Activated naive CD4-positive, alpha-beta T cell treated with anti-CD3 and anti-CD28 coated beads, Interleukin-2, amount 50 U/mL, for 72 hours (primary cell): ENCODE results near the gene PDE4C. TPM values are rescaled to one million over a fixed set of nuclear protein-coding genes. Genes with fewer than 3 reads are reported as not detected.
A peak's percentile ranks its signal among the peaks of the same experiment; 100 is the strongest.

ENCODE experiments used
- ATAC-seq, 2 donors: fragments of 150-1000 bp; cut with Tn5 transposase; 2 replicates each; pipeline ENCODE4 v1.10.0; 2021; ENCODE audit warnings: mild to moderate bottlenecking in 2 of 2, moderate library complexity in 2 of 2
- DNase-seq, 2 donors: peaks; one replicate each; pipeline ENCODE4 v3.0.0; 2021 to 2022; ENCODE audit warnings: low spot score in 2 of 2
- H3K27ac Mint-ChIP-seq, 2 donors: one replicate each; pipeline ENCODE4 v1.8.0; 2022; ENCODE audit warnings: mild to moderate bottlenecking in 2 of 2, mixed read lengths in 2 of 2
- H3K36me3 Mint-ChIP-seq, 2 donors: one replicate each; pipeline ENCODE4 v1.8.0; 2022; ENCODE audit warnings: mixed read lengths in 2 of 2
- H3K9me3 Mint-ChIP-seq, 2 donors: one replicate each; pipeline ENCODE4 v1.8.0; 2022; ENCODE audit warnings: mixed read lengths in 2 of 2
- total RNA-seq, 2 donors: library from RNA; stranded (reverse); gene quantifications; one replicate each; pipeline ENCODE4 v1.2.3, GENCODE V29; 2022

The PDE4C gene
- total RNA-seq, 2 donors from 2014 or later: 0.12 to 1.0 TPM

DNA sequence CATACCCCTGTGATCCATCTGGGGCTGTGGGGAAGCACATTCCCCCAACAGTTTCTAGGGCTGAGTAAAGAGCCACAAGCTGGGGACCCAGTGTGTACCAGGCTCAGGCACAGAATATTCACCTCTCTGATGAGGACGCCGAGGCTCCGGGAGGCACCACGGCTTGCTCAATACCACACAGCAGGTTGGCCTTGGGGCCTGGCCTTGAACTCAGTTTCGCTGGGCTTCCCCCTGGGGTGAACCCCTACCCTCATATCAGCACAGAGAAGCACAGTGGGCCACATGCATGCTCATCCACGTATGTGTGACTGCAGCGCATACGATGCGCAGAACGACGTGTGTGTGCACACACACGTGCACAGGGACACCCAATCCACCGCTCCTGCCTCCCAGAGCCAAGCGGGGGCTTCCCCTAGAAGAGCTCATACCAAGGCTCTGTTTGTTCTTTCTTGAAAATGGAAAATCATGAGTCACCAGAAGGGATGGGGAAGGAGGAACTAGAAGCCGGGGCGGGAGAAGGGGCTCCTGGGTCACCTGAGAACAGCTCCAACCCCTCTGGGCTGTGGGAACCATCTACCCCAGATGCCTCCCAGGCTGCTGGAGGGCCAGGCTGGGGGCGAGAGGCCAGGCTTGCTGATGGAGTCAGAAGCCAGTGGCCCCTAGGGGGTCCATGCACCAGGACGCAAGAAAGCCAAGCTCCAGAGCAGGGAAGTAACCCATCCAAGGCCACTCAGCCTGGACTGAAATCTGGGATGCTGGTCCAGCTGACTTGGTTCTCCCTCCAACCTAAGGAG lies 4.9 kb upstream of the PDE4C start:
- H3K36me3 Mint-ChIP-seq: peaks cover 7% of the 10 kb centered on the region in 2 donors
- peak; percentile 31 to 54 for ATAC-seq
- no peak for DNase-seq
- no peak overlapping the region for H3K27ac Mint-ChIP-seq
- H3K9me3 Mint-ChIP-seq: peaks cover 0 to 6% of the 10 kb centered on the region in 2 donors

DNA sequence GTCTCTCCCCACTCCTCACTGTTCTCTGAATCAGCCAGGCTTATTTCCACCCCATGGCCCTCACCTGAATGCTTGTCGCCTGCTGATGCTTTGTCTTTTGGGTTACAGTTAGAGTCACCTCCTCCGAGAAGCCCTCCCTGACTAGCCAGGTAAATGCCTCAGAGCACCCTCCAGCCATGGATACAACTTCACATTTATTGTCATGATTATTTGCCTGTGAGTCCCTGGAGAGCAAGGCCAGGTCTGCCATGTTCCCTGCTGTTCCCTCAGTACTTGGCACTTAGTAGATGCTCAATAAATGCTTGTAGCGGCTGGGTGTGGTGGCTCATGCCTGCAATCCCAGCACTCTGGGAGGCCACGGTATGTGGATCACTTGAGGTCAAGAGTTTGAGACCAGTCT lies 3.7 kb upstream of the PDE4C start:
- ATAC-seq: no peak
- Mint-ChIP-seq H3K27ac (no peak overlapping the region), H3K9me3 (peaks cover 0 to 6% of the 10 kb centered on the region in 2 donors), H3K36me3 (peaks cover 7% of the 10 kb centered on the region in 2 donors)
- no peak for DNase-seq

DNA sequence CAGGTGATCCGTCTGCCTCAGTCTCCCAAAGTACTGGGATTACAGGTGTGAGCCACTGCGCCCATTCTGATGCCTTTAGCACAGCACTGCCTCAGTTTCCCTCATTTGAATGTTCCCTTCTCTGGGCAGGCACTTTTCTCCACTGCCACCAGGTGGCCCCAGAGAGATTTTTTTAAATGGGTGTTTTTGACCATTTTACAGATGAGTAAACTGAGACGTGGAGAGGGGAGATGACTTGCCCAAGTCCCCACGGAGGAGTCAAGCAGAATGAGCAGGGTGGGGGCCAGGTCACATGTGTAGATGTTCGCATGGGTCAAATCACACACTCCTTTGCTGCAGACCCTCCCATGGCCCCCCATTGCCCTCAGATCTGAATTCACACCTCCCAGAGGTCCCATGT lies 3.2 kb upstream of the PDE4C start:
- no peak overlapping the region for H3K27ac Mint-ChIP-seq
- no peak for DNase-seq
- H3K9me3 Mint-ChIP-seq: peaks cover 0 to 6% of the 10 kb centered on the region in 2 donors
- ATAC-seq: no peak
- H3K36me3 Mint-ChIP-seq: peaks cover 10 to 11% of the 10 kb centered on the region in 2 donors

DNA sequence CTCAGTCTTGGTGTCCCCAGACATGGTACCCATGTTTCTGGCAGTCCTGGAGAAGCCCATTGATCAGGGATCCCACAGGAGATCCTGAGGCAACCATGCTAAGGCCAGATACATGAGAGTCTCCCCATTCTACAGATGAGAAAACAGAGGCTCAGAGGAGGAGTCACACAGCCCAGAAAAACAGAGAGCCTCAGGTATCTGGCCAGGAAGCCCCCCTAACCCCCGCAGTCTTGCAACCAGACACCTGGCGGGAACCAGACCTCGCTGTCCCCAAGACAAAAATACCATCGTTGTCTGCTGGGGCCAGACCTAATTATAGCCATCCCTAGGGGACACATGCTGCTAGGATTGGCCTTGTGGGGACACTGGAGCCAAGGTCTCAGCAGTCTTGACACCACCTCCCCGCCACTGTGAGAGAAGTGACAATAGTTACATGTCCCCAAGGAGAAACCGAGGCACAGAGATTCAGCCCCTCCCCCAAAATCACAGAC lies 1.6 kb upstream of the PDE4C start:
- H3K27ac Mint-ChIP-seq: no peak overlapping the region
- ATAC-seq (no peak), DNase-seq (no peak)
- peaks cover 8 to 9% of the 10 kb centered on the region in 2 donors for H3K36me3 Mint-ChIP-seq
- H3K9me3 Mint-ChIP-seq: no peaks in the 10 kb centered on the region

DNA sequence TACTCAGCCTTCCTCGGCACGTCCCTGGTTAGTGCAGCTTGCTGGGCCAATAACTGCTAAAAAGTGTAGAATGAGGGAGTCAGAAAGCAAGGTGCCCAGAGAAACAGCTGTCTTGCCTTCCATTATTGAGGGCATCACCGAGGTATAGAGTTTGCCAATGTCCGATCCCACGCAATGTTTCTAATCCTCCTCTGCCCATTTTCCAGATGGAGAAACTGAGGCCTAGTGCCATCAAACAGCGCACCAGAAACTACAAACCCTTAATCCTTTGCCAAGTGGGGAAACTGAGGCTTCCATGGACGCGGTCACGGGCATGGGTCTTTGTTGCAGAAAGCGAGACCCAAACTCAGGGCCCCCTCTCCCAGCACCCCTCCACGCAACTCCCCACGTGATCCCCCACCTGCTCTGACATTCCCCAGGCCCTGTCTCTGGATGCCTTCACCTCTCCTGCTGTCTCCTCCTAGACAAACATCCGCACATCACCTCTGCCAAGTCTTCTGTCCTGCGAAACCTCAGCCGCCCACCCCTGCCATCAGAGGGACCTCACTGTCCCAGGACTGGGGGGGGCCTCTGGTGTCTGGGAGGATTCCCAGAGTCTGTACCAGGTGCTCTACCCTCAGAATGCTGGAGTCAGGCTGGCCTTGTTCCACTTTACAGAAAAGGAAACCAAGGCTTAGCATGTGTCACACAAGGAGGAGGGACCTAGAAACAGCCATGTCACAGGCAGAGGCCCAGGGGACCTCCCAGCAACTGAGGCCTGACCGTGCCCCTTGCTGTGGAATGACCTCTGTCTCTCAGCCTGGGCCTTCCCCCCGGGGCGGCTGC lies 930 bp upstream of the PDE4C start:
- Mint-ChIP-seq H3K36me3 (peaks cover 8 to 9% of the 10 kb centered on the region in 2 donors), H3K27ac (no peak overlapping the region), H3K9me3 (no peaks in the 10 kb centered on the region)
- no peak for DNase-seq
- no peak for ATAC-seq

DNA sequence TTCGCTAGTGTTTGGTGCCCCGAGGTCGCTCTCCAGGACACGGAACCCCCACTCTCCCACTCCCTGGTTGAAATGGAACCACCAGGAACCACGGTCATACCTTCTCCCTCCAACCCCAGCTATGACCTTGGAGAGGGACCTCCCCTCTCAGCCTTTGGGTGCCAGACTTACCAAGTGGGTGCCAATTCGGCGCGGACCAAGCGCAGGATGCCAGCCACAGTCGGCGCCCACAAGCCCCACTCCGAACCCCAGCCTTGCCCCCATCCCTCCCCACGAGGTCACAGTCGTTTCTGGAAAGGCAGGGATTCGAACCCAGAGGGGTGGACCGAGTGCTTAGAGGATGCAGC lies 910 bp downstream of the PDE4C start:
- peak overlapping the region in 1 of 2 donors; percentile 87 for H3K27ac Mint-ChIP-seq
- DNase-seq (no peak), ATAC-seq (no peak)
- H3K9me3 Mint-ChIP-seq: no peaks in the 10 kb centered on the region
- H3K36me3 Mint-ChIP-seq: peaks cover 8 to 9% of the 10 kb centered on the region in 2 donors

DNA sequence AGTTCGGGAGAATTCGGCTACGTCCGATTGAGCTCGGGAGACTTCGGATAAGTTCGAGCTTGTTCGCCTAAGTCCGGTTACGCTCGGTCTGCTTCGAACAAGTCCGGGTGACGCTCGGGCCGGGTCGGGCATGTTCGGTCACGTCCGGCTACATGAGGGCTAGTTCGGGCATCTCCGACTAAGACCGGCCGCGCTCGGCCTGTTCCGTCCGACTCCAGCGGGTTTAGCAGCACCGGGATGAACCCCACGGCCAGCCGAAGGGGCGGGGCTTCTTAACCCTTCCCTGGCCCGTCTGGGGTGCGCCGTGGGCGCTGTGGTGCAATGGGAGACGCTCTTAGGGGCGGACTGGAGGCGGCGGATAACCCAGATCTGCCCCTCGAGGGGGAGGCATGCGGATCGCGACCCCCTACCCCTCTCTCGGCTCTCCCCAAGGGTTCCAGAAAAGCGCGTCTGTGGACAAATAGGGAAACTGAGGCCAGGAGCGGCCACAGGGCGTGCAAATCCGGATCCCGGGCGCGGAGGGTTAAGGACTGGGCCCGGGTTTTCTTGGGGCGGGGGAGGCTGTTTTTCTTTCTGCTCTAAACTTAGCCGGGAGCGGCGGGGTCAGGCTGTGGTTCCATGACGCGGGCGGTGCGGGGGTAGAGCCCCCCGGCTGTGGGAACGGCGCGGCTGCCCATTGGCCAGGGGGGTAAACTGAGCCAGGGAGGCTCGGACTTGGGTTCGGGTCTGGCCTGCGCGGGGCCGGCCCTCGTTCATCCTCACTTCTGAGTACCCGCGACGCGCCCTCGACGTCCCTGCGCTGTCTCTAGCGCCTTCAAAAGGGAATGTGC lies 1.5 kb downstream of the PDE4C start:
- peak; percentile 90 to 93 for DNase-seq

DNA sequence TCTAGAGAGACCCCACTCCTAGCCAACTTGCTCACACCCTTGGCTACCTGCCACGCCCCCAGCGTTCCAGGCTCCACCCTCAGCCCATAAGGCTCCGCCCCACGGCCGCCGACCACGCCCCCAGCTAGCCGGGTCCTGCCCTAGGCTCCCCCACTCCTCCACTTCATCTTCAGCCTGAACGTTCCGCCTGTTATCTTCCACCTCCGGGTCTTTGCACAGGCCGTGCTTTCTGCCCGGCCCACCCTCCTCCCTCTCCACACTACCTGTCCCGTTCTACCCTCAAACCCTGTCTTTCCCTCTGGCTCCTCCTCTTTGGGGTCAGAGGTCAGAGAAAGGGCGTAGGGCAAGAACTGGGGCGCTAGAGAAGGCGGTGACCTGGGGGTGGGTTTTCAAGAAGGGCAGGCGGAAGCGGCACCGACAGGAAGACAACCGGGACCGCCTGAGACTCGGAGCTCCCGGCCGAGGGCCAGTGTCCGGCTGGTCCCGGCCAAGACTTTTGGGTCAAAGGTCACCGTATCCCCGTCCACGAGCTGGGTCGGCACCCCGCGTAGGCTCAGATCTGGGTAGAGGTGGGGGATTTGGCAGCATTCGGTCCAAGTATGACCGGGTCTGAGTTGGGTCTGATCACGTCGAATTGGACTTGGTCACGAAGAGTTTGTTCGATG lies 2.2 kb downstream of the PDE4C start:
- DNase-seq: peak in 1 of 2 donors; percentile 57
- no peaks in the 10 kb centered on the region for H3K9me3 Mint-ChIP-seq
- H3K36me3 Mint-ChIP-seq: peaks cover 8 to 9% of the 10 kb centered on the region in 2 donors
- peak; percentile 14 to 17 for ATAC-seq
- peak overlapping the region; percentile 87 to 88 for H3K27ac Mint-ChIP-seq

More for the DNA sequence above, 1.5 kb downstream of the PDE4C start:
- H3K36me3 Mint-ChIP-seq: peaks cover 8 to 9% of the 10 kb centered on the region in 2 donors
- peak; percentile 89 to 98 for ATAC-seq
- H3K9me3 Mint-ChIP-seq: no peaks in the 10 kb centered on the region
- peak overlapping the region; percentile 87 to 88 for H3K27ac Mint-ChIP-seq

DNA sequence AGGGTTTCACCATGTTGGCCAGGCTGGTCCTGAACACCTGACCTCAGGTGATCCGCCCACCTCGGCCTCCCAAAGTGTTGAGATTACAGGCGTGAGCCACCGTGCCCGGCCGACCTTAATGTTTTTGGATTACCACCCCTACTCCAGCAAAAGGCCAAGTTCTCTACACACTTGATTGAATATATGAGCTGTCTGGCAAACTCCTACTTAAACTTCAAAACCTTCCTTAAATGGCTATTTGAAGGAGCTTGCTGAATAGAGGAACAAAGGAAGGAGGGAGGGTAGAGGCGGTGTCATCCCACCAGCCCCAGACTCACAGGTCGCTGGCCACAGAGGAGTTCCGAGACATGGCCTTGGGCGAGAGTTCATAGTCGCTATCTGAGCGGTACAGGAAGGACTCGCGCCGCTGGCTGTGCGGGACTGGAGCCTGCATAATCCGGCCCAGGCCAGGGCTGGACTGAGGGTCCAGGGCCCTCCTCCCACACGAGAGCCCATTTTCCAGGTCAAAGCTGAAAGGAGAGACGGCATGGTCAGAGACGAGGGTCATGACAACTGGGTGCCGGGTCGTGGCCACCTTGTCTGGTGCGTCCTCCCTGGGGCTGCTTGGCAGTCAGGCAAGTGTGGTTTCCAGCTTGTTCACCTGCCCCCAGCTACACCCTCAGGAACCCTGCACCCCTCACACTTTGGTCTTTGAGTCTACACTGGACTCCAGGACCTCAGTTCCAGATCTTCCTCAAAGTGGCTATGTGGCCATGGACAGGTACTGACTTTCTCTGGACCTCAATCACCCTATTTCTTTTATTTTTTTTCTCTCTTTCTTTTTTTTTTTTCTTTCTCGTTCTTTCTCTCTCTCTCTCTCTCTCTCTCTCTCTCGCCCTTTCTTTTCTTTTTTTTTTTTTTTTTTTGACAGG lies 4.2 kb downstream of the PDE4C start:
- ATAC-seq (no peak), DNase-seq (no peak)
- Mint-ChIP-seq H3K27ac (no peak overlapping the region), H3K36me3 (peaks cover 8 to 9% of the 10 kb centered on the region in 2 donors), H3K9me3 (no peaks in the 10 kb centered on the region)

DNA sequence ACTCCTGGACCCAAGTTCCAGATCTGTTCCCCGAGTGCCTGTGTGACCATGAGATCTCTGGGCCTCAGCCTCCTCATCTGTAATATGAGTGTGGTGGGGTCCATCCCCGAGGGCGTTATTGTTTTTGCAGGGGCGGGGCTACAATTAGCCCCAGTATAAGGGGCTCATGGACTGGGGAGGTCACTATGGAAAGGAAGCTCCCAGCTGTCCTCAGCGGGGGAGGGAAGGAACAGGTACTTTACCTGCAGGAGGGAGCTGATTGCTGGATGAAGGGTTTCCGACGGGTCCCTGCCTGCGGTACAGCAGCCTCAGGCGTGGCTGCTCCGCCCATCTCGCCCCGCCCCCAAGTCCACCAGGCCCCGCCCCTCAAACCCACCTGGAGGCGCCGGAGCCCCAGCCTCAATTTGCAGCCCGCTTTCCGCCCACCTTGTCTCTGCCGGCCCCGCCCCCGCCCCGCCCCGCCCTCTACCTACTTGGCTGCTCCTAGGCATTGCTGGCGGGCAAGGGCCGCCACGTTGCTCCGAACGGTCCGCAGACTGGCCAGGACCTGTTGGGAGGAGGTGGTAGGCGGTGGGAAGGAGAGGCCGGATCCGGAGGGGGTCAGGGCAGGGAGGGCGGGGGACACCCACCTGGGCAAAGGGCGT lies 5.5 kb downstream of the PDE4C start:
- Mint-ChIP-seq H3K9me3 (no peaks in the 10 kb centered on the region), H3K36me3 (peaks cover 8 to 9% of the 10 kb centered on the region in 2 donors), H3K27ac (no peak overlapping the region)
- ATAC-seq: no peak
- DNase-seq: no peak

DNA sequence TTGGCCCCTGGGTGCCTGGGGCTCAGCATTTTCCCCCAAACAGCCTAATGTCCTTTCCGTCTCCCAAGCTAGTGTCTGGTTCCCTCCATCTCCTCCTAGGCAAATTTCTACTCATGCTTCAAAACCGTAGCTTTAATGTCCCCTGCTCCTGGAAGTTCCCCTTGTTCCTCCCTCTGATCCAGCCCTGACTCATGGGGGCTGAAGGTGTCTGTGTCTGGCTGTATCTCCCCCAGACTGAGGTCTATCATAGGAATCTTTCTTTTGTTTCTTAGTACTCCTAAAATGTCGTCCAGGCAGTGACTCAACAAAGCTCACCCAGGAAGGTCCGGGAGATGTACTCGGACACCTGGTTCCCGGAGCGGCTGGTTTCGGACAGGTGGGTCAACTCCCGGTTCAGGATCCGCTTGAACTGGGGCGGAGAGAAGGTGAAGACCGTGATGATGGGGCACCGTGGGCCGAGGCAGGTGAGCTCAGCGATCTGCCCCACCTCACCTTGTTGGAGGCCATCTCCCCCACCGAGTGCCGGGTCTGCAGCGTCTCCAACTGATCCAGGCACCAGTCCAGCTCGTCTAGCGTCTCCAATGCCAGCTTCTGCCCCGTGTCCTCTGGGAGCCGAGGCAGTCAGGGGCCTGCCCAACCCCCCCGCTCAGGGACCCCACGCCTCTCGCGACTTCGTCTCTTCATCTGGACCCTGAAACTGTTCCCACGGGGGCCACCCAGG lies 6.2 kb downstream of the PDE4C start:
- ATAC-seq (no peak), DNase-seq (no peak)
- H3K27ac Mint-ChIP-seq: no peak overlapping the region
- no peaks in the 10 kb centered on the region for H3K9me3 Mint-ChIP-seq
- peaks cover 8 to 9% of the 10 kb centered on the region in 2 donors for H3K36me3 Mint-ChIP-seq

DNA sequence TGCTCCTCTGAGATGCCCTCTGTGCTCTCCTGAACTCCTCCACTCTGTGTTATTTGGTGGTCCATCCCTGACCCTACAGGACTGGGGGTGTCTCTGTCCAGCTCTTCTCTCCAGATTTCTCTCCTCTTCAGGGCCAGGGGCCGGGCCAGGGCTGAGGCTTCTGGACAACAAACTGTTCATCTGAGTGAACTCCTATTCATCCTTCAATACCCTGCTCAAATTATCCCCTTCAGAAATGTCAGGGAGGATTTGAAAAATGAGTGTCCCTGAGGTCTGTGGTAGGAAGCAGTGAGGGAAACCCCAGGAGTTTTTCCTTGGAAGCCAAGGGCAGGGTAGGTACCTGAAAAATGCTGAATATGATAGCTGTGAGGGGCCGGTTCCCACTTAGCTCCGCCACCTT lies 7.6 kb downstream of the PDE4C start:
- no peak for ATAC-seq
- DNase-seq: no peak
- Mint-ChIP-seq H3K9me3 (no peaks in the 10 kb centered on the region), H3K36me3 (no peaks in the 10 kb centered on the region), H3K27ac (no peak overlapping the region)

DNA sequence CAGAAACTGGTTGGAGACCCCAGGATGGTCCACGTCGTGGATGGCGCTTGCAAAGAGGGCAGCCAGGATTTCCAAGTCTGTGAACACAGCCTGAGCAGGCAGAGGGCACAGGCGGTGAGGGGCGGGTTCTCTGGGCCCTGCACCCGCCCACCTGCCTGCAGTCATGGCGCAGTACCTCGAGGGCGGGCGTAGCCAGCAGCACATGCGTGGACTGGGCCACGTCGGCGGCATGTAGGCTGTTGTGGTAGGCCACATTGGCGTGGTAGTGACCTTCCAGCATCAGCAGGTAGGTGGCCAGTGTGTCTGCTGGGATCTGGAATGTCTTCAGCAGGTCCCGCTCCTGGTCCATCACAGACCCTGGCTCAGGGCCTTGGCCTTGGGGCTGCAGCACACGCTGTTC lies 8.1 kb downstream of the PDE4C start:
- ATAC-seq: no peak
- no peak overlapping the region for H3K27ac Mint-ChIP-seq
- no peak for DNase-seq
- H3K9me3 Mint-ChIP-seq: no peaks in the 10 kb centered on the region
- H3K36me3 Mint-ChIP-seq: no peaks in the 10 kb centered on the region

DNA sequence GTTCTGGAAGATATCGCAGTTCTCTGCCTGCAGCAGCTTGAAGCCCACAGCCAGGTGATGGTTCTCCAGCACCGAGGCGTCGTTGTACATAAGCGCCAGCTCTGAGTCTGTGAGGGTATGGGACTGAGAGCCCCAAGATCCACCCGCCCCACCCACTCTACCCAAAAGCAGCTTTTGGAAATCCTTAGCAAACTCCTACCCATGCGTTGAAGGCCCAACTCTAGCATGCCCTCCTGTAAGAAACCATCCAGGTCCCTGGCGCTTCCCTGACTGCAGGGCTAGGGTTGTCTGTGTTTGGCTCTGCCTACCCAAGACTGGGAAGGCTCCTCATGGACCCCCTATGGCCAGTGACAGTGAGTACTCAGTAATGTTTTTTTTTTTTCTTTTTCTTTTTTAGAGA lies 9.4 kb downstream of the PDE4C start:
- Mint-ChIP-seq H3K36me3 (no peaks in the 10 kb centered on the region), H3K27ac (no peak overlapping the region), H3K9me3 (no peaks in the 10 kb centered on the region)
- ATAC-seq: no peak
- DNase-seq: no peak
